ENCODE data around the gene CREBRF. TPM values are rescaled to one million over a fixed set of nuclear protein-coding genes. Genes with fewer than 3 reads are reported as not detected.
A peak's percentile ranks its signal among the peaks of the same experiment; 100 is the strongest.

The CREBRF gene
- total and polyA plus RNA-seq, 9 of the 15 experiments (the other 6 are each of a cell fraction or from before 2014, with no cell fraction given), result 1.1 to 4.9 (median 2.9) TPM

- H2AFZ ChIP-seq (ENCODE audit: low read depth, low read length), result peak overlapping the region; percentile 89
- H3K4me3 ChIP-seq, result no peak overlapping the region
- H3K4me1 ChIP-seq (replicated peaks in 1 of 2; ENCODE audit: control insufficient read depth in 2 of 2, insufficient read depth in 2 of 2, low read length in 2 of 2), result peaks cover 3 to 17% of the 10 kb centered on the region in 2 experiments; a peak in 2 of 5 replicates
- H4K20me1 ChIP-seq (replicated peaks; ENCODE audit: control insufficient read depth, insufficient read depth, low read length), result no peaks in the 10 kb centered on the region
- WGBS (ENCODE audit: insufficient coverage, low coverage, missing lambda C conversion rate), result 38% methylated on average over 2 of the region's 2 CpGs
- BruUV-seq (replicated peaks), result no TSS peak
- DNase-seq (ENCODE audit: extremely low read depth in 1 of 4, low spot score in 3 of 4) (no peak), ATAC-seq (peak; percentile 11; the same call in 1 of the 3 replicates), FAIRE-seq (peak; percentile 11)
- intact Hi-C loops (cut with micrococcal nuclease), result no loop called here
- H3K79me2 ChIP-seq (ENCODE audit: control insufficient read depth, insufficient read depth, low read length), result no peaks in the 10 kb centered on the region
- CTCF ChIA-PET (ENCODE audit: low intra/inter-chr PET ratio), result no interaction called here
- H3K9me3 ChIP-seq (replicated peaks; ENCODE audit: control insufficient read depth, insufficient read depth, low read depth, low read length), result no peaks in the 10 kb centered on the region
- no peak overlapping the region for H3K9ac ChIP-seq (ENCODE audit: insufficient read depth in 1 of 2, low read depth in 2 of 2, low read length in 2 of 2)
- no peak for TF ChIP-seq MITF (IDR thresholded peaks at IDR 0.05)
- 0 out of 2 replicates have a peak, but pooled peaks have one; percentile 23 for TF ChIP-seq ELF1 (tag; IDR thresholded peaks at IDR 0.05)
- 0 out of 4 replicates have a peak, but pooled peaks of 1 of the 2 experiments have one; percentile 1 for TF ChIP-seq MAZ (CRISPR knock-in tag; conservative IDR thresholded peaks at IDR 0.05 in 1 of 2, IDR thresholded peaks at IDR 0.05 in 1 of 2)
- H3K4me2 ChIP-seq (ENCODE audit: insufficient read depth, low read length), result peak overlapping the region; percentile 57; the same call in 1 of the 2 replicates
- H3K9me1 ChIP-seq (ENCODE audit: control insufficient read depth, insufficient read depth, low read length), result no peaks in the 10 kb centered on the region
- in situ Hi-C loops (cut with MboI), result no loop called here
- POLR2A ChIA-PET, result interaction anchor here (0.5 to 1.0 kb wide), 4 partner anchors 14 to 280 kb away, joined by 3 to 4 read pairs (median 3); partner anchors contain the start of genes ATP6V0E1 and DUSP1
- no peaks in the 10 kb centered on the region for H3K27me3 ChIP-seq (ENCODE audit: control insufficient read depth in 2 of 2, insufficient read depth in 2 of 2, low read length in 2 of 2)
- H3K36me3 ChIP-seq (ENCODE audit: control insufficient read depth, insufficient read depth, low read length), result no peaks in the 10 kb centered on the region
- H3K27ac ChIP-seq (ENCODE audit: extremely low read depth, low read depth, low read length), result no peak overlapping the region
Observed at GRCh38 chr5:173050791-173051190, 5.4 kb upstream of the CREBRF start.

GRCh38 chr5:173051746-173052145, 4.4 kb upstream of the CREBRF start:
- FAIRE-seq, result no peak
- Histone ChIP-seq H3K9me1 (ENCODE audit: control insufficient read depth, insufficient read depth, low read length) (no peaks in the 10 kb centered on the region), H3K9me3 (replicated peaks; ENCODE audit: control insufficient read depth, insufficient read depth, low read depth, low read length) (no peaks in the 10 kb centered on the region), H3K27ac (ENCODE audit: extremely low read depth, low read depth, low read length) (no peak overlapping the region), H3K36me3 (ENCODE audit: control insufficient read depth, insufficient read depth, low read length) (no peaks in the 10 kb centered on the region), H3K9ac (ENCODE audit: insufficient read depth in 1 of 2, low read depth in 2 of 2, low read length in 2 of 2) (no peak overlapping the region), H3K4me2 (ENCODE audit: insufficient read depth, low read length) (no peak overlapping the region; the same call in 1 of the 2 replicates), H4K20me1 (replicated peaks; ENCODE audit: control insufficient read depth, insufficient read depth, low read length) (no peaks in the 10 kb centered on the region), H3K4me1 (replicated peaks in 1 of 2; ENCODE audit: control insufficient read depth in 2 of 2, insufficient read depth in 2 of 2, low read length in 2 of 2) (peaks cover 7 to 16% of the 10 kb centered on the region in 2 experiments; a peak in 3 of 5 replicates), H3K27me3 (ENCODE audit: control insufficient read depth in 2 of 2, insufficient read depth in 2 of 2, low read length in 2 of 2) (no peaks in the 10 kb centered on the region), H2AFZ (ENCODE audit: low read depth, low read length) (peak overlapping the region; percentile 17; the same call in 1 of the 2 replicates), H3K4me3 (no peak overlapping the region), H3K79me2 (ENCODE audit: control insufficient read depth, insufficient read depth, low read length) (no peaks in the 10 kb centered on the region)
- no peak for DNase-seq (ENCODE audit: extremely low read depth in 1 of 4, low spot score in 3 of 4)
- intact Hi-C loops (cut with micrococcal nuclease) (no loop called here), in situ Hi-C loops (cut with MboI) (no loop called here)
- WGBS (ENCODE audit: insufficient coverage, low coverage, missing lambda C conversion rate), result 39% methylated on average over 5 of the region's 5 CpGs
- ChIA-PET POLR2A (interaction anchor here (0.7 kb wide), 1 partner anchor 82 kb away, joined by 4 read pairs; no protein-coding TSS in a partner anchor), CTCF (ENCODE audit: low intra/inter-chr PET ratio) (no interaction called here)
- no peak for ATAC-seq
- TF ChIP-seq NELFE (IDR thresholded peaks at IDR 0.05; ENCODE audit: insufficient read depth, insufficient read length) (no peak), ZNF76 (CRISPR knock-in tag; IDR thresholded peaks at IDR 0.05; ENCODE audit: borderline replicate concordance) (no peak), SMARCA4 (IDR thresholded peaks at IDR 0.05) (0 out of 2 replicates have a peak, but pooled peaks have one; percentile 13), ZEB2 (IDR thresholded peaks at IDR 0.05) (no peak), RAD51 (IDR thresholded peaks at IDR 0.05; ENCODE audit: borderline replicate concordance, low read depth) (no peak), ZFX (CRISPR knock-in tag; IDR thresholded peaks at IDR 0.05) (no peak)
- BruUV-seq (replicated peaks), result no TSS peak
